ENCODE measurements around the gene CD7.
A peak's percentile ranks its signal among the peaks of the same experiment; 100 is the strongest.

Gene CD7

GRCh38 chr17:82300707-82301270 is 16.6 kb downstream of the CD7 start:
- H3K4me3 ChIP-seq (ENCODE audit: low read depth, low read length) = no peak overlapping the region
- H3K4me1 ChIP-seq = peaks cover 11% of the 10 kb centered on the region
- H3K27me3 ChIP-seq = no peaks in the 10 kb centered on the region
- H3K9me3 ChIP-seq = no peaks in the 10 kb centered on the region
- peak; percentile 91 for DNase-seq
- TF ChIP-seq CTCF (IDR thresholded peaks at IDR 0.05; ENCODE audit: low read depth, low read length) = peak; percentile 84
- H3K36me3 ChIP-seq = no peaks in the 10 kb centered on the region

GRCh38 chr17:82300228-82300627 is 17.2 kb downstream of the CD7 start:
- no peak for DNase-seq
- TF ChIP-seq CTCF (IDR thresholded peaks at IDR 0.05; ENCODE audit: low read depth, low read length) = no peak
- Histone ChIP-seq H3K27me3 (no peaks in the 10 kb centered on the region), H3K4me1 (peaks cover 11% of the 10 kb centered on the region), H3K4me3 (ENCODE audit: low read depth, low read length) (no peak overlapping the region), H3K9me3 (no peaks in the 10 kb centered on the region), H3K36me3 (no peaks in the 10 kb centered on the region)

- Histone ChIP-seq H3K9me3 (no peaks in the 10 kb centered on the region), H3K4me1 (peaks cover 11% of the 10 kb centered on the region), H3K4me3 (ENCODE audit: low read depth, low read length) (no peak overlapping the region), H3K36me3 (no peaks in the 10 kb centered on the region), H3K27me3 (no peaks in the 10 kb centered on the region)
- no peak for TF ChIP-seq CTCF (IDR thresholded peaks at IDR 0.05; ENCODE audit: low read depth, low read length)
- DNase-seq = no peak
These were observed 18.0 kb downstream of the CD7 start for GRCh38 chr17:82299452-82299851.

GRCh38 chr17:82298538-82299421 is 18.6 kb downstream of the CD7 start:
- peaks cover 11% of the 10 kb centered on the region for H3K4me1 ChIP-seq
- H3K36me3 ChIP-seq = no peaks in the 10 kb centered on the region
- H3K4me3 ChIP-seq (ENCODE audit: low read depth, low read length) = peak overlapping the region; percentile 67
- no peaks in the 10 kb centered on the region for H3K27me3 ChIP-seq
- TF ChIP-seq CTCF (IDR thresholded peaks at IDR 0.05; ENCODE audit: low read depth, low read length) = no peak
- DNase-seq = no peak
- H3K9me3 ChIP-seq = no peaks in the 10 kb centered on the region

GRCh38 chr17:82297714-82298537 is 19.5 kb downstream of the CD7 start:
- no peaks in the 10 kb centered on the region for H3K9me3 ChIP-seq
- DNase-seq = peak; percentile 75
- no peaks in the 10 kb centered on the region for H3K27me3 ChIP-seq
- TF ChIP-seq CTCF (IDR thresholded peaks at IDR 0.05; ENCODE audit: low read depth, low read length) = no peak
- H3K4me3 ChIP-seq (ENCODE audit: low read depth, low read length) = peak overlapping the region; percentile 67
- H3K4me1 ChIP-seq = peaks cover 11% of the 10 kb centered on the region
- no peaks in the 10 kb centered on the region for H3K36me3 ChIP-seq
